Prostate gland (tissue), 2 donors: ENCODE measurements around the gene FXYD1. TPM values are rescaled to one million over a fixed set of nuclear protein-coding genes. Genes with fewer than 3 reads are reported as not detected.

Source experiments
- DNase-seq: peaks from one replicate; pipeline ENCODE4 v3.0.0-alpha.2; 2019; ENCODE audit warnings: low spot score
- H3K27ac ChIP-seq, 2 donors: fragments of 200-600 bp; sonication (generic); 2 replicates each; pipeline ENCODE4 v1.5.1; 2017 to 2019
- H3K27me3 ChIP-seq: fragments of 200-600 bp; sonication (generic); replicated peaks from 2 replicates; pipeline ENCODE4 v1.5.1; 2019; ENCODE audit not compliant: insufficient read depth
- H3K36me3 ChIP-seq, 2 donors: fragments of 200-600 bp; sonication (generic); 1 replicate in 1 of 2; 2 replicates in 1 of 2; pipeline versions ENCODE4 v1.5.1 to v1.8.1; 2017 to 2019
- H3K4me1 ChIP-seq: fragments of 200-600 bp; sonication (generic); replicated peaks from 2 replicates; pipeline ENCODE4 v1.5.1; 2019
- H3K4me3 ChIP-seq, 2 donors: fragments of 200-600 bp; sonication (generic); 2 replicates each; pipeline ENCODE4 v1.5.1; 2017 to 2019
- H3K9me3 ChIP-seq: fragments of 200-600 bp; sonication (generic); 2 replicates; pipeline ENCODE4 v1.5.1; 2017
- POLR2A ChIP-seq: fragments of 450-650 bp; IDR thresholded peaks from one replicate; pipeline ENCODE4 v1.6.1; 2016; ENCODE audit warnings: antibody characterized with exemption, mild to moderate bottlenecking
- POLR2AphosphoS5 ChIP-seq: sonication (generic); formaldehyde crosslinking; IDR thresholded peaks from one replicate; pipeline ENCODE4 v1.6.1; 2017; ENCODE audit warnings: antibody characterized with exemption
- WGBS: methylation state at CpG from one replicate; pipeline ENCODE4 v1.1.5; 2018; 5-methylcytosine and 5-hydroxymethylcytosine counted together
- intact Hi-C: fragments of 100-400 bp; cut with DNase I; formaldehyde crosslinking; loops from one replicate; pipeline ENCODE4 v1.14.2; 2022
- total RNA-seq, 2 donors: library from RNA; depleted of rRNA; stranded (reverse); fragments of >200 nt; gene quantifications; one replicate each; pipeline ENCODE4 v1.1.0, GENCODE V29; 2016
- TF ChIP-seq, protein P1 (sequence below), 4 experiments: fragments of 200-600 bp in 2 of 4; fragments of 450-650 bp in 2 of 4; sonication (generic) in 2 of 4; IDR thresholded peaks; 1 replicate in 3 of 4; 2 replicates in 1 of 4; pipeline ENCODE4 v1.5.1; 2016 to 2019; ENCODE audit warnings: antibody characterized with exemption in 4 of 4, mild to moderate bottlenecking in 2 of 4, moderate library complexity in 2 of 4

Gene FXYD1
- total RNA-seq, 2 donors from 2014 or later = 15.9 to 30.6 TPM

DNA sequence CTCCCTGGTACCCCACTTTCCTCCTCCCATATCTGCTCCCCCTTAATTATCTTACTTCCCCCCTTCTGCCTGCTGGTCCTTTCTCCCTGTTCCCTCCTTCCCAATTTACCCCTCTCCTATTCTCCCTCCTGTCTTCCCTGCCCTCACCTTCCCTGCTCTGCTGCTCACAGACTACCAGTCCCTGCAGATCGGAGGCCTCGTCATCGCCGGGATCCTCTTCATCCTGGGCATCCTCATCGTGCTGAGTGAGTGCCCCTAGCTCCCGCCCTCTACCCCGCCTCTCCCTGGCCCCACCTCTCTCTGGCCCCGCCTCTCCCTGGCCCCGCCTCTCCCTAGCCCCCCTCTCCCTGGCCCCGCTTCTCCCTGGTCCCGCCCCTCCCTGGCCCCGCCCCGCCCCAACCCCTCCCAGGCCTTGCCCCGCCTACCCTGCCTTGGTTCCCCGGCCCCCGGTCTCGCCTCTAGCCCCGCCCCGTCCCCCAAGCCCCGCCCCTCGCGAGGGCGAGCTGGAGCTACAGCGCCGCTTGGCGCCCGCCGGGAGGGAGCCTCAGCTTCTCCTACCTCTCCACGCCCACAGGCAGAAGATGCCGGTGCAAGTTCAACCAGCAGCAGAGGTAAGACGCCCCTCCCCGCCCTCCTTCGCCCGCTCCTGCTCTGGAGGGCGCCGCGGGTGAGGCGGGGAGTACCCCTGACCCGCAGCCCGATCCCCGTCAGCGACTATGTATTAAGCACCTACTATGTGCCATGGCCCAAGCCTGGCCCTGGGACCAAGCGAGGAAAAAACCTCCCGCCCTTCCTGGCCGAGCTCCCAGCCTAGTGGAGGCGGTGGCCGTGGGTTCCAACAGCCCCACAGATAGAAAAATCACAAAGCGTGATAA lies 2.6 kb downstream of the FXYD1 start:
- Histone ChIP-seq H3K4me3 (no peak overlapping the region), H3K9me3 (no peaks in the 10 kb centered on the region), H3K36me3 (no peaks in the 10 kb centered on the region), H3K27me3 (no peaks in the 10 kb centered on the region), H3K4me1 (peaks cover 15% of the 10 kb centered on the region), H3K27ac (peak overlapping the region; percentile 64 to 71)
- intact Hi-C loops = loop anchor here (5.0 kb wide), 1 partner anchor 126 kb away; the partner anchor contains the start of gene USF2
- WGBS = 3% methylated on average over 29 of the region's 48 CpGs
- TF ChIP-seq POLR2A = peak; percentile 31
- peak; percentile 45 for TF ChIP-seq POLR2AphosphoS5
- TF ChIP-seq, protein P1, sequence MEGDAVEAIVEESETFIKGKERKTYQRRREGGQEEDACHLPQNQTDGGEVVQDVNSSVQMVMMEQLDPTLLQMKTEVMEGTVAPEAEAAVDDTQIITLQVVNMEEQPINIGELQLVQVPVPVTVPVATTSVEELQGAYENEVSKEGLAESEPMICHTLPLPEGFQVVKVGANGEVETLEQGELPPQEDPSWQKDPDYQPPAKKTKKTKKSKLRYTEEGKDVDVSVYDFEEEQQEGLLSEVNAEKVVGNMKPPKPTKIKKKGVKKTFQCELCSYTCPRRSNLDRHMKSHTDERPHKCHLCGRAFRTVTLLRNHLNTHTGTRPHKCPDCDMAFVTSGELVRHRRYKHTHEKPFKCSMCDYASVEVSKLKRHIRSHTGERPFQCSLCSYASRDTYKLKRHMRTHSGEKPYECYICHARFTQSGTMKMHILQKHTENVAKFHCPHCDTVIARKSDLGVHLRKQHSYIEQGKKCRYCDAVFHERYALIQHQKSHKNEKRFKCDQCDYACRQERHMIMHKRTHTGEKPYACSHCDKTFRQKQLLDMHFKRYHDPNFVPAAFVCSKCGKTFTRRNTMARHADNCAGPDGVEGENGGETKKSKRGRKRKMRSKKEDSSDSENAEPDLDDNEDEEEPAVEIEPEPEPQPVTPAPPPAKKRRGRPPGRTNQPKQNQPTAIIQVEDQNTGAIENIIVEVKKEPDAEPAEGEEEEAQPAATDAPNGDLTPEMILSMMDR (IDR thresholded peaks at IDR 0.05) = peak in 3 of 4 experiments; percentile 52 to 62 (median 56)
- peak; percentile 89 for DNase-seq

DNA sequence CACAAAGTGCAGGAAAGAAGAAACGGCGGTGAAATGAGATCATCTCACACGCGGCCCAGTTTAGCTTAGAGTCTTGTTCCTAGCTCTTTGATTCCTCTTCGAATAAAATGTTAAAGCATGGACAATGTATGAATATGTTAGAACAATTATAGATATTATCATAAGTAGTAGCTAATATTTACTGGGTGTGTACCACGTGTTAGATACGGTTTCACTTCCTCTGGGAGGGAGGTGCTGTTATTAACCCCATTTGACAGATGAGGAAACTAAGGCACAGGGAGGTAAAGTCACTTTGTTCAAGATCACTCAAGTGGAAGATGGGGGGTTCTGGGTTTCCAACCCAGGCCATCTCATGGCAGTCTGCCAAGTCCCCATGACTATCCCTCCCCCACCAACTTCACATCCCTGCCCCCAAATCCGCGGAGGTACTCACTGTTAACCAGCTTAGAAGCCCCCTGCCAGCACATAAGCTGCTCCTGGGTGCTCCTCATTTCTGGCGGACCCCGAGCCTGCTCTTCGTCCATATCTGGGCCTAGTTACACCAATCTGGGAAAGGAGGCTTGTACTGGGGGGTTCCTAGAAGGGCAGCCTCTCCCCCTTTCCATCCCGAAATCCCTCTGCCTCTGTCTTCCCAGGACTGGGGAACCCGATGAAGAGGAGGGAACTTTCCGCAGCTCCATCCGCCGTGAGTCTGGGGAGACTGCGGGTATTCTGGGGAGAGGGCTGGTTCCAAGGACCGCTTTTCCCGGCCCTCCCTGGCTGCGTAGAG lies 3.4 kb downstream of the FXYD1 start:
- TF ChIP-seq, protein P1 (IDR thresholded peaks at IDR 0.05) = no peak
- TF ChIP-seq POLR2AphosphoS5 (no peak), POLR2A (no peak)

DNA sequence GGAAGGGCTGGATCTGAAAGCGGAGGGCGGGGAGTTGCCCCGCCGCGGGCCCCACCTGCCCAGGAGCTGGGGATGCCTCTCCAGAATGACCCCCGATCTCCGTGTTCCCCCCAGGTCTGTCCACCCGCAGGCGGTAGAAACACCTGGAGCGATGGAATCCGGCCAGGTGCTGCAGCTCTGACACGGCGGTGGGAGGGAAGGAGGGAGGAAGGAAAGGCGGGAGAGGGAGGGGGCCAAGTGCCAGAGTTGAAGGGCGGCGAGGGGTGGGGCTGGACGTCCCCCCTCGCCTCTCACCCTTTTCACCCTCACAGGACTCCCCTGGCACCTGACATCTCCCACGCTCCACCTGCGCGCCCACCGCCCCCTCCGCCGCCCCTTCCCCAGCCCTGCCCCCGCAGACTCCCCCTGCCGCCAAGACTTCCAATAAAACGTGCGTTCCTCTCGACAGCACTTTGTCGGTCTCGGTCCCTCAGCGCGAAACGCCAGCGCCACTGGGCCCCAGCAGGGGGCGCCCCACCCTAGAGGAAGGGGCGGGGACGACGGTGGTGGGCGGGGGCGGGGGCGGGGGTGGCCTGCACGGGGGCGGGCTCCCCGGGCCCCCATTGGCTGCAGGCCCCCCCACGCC lies 4.1 kb downstream of the FXYD1 start:
- H3K27ac ChIP-seq = no peak overlapping the region
- H3K4me3 ChIP-seq = peak overlapping the region in 1 of 2 donors; percentile 15
- intact Hi-C loops = loop anchor here (5.0 kb wide), 1 partner anchor 125 kb away; the partner anchor contains the start of gene USF2
- no peaks in the 10 kb centered on the region for H3K27me3 ChIP-seq
- H3K9me3 ChIP-seq = no peaks in the 10 kb centered on the region
- 6% methylated on average over 45 of the region's 46 CpGs for WGBS
- DNase-seq = no peak
- TF ChIP-seq, protein P1 (IDR thresholded peaks at IDR 0.05) = peak in 3 of 4 experiments; percentile 30 to 67 (median 65)
- TF ChIP-seq POLR2A (no peak), POLR2AphosphoS5 (no peak)
- H3K36me3 ChIP-seq = no peaks in the 10 kb centered on the region
- peaks cover 15% of the 10 kb centered on the region for H3K4me1 ChIP-seq

More for the DNA sequence above, 3.4 kb downstream of the FXYD1 start:
- Histone ChIP-seq H3K36me3 (no peaks in the 10 kb centered on the region), H3K27me3 (no peaks in the 10 kb centered on the region), H3K9me3 (no peaks in the 10 kb centered on the region), H3K4me3 (peak overlapping the region in 1 of 2 donors; percentile 15), H3K27ac (no peak overlapping the region), H3K4me1 (peaks cover 15% of the 10 kb centered on the region)
- intact Hi-C loops = loop anchor here (5.0 kb wide), 1 partner anchor 125 kb away; the partner anchor contains the start of gene USF2
- DNase-seq = no peak
- 20% methylated on average over 21 of the region's 21 CpGs for WGBS

DNA sequence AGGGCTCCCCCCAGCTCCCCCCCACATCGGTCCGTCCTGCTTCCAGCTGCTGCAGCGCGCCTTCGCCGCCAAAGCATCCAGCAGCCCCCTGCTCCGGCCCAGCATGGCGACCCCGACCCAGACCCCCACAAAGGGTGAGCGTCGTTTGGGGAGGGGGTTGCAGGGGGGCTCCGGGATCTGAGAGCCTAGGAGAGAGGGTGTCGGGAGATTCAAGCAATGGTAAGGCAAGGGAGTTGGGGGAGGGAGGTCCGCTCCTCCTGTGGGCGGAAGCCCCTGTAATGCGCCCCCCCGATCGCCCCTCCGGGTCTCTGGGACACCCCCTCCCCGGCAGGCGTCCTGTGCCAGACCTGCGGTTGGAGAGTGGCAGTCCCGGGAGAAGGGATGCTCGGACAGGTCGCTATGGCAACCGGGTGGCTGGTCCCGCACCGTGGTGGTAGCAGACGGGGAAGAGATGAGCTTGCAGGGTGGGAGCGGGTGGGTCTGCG lies 4.6 kb downstream of the FXYD1 start, which contains the start of gene FXYD7:
FXYD7 (plus strand) TSS at position 25 of the 485 bp plus-strand sequence; CDS start at position 104, 79 bp downstream.
- peak within 1 kb of the TSS in 1 of 2 donors; percentile 15 for H3K4me3 ChIP-seq
- 7% methylated on average over 22 of the region's 31 CpGs for WGBS
- H3K27me3 ChIP-seq = no peaks in the 10 kb centered on the region
- peaks cover 15% of the 10 kb centered on the region for H3K4me1 ChIP-seq
- intact Hi-C loops = loop anchor here (5.0 kb wide), 1 partner anchor 124 kb away; the partner anchor contains the start of gene USF2
- DNase-seq = no peak
- TF ChIP-seq POLR2A = no peak
- TF ChIP-seq, protein P1 (IDR thresholded peaks at IDR 0.05) = peak in 1 of 4 experiments; percentile 7
- H3K27ac ChIP-seq = no peak within 1 kb of the TSS
- H3K36me3 ChIP-seq = no peaks in the 10 kb centered on the region
- no peaks in the 10 kb centered on the region for H3K9me3 ChIP-seq
